K562 (cell line): ENCODE results near the gene YPEL3. TPM values are rescaled to one million over a fixed set of nuclear protein-coding genes. Genes with fewer than 3 reads are reported as not detected.

Source experiments
- AFF1 ChIP-seq, 2 experiments: fragments of 450-650 bp; IDR thresholded peaks; 2 replicates each; pipeline ENCODE4 v1.6.1; 2018; ENCODE audit warnings: mild to moderate bottlenecking in 2 of 2, low read depth in 1 of 2; ENCODE audit not compliant: partially characterized antibody in 2 of 2
- ASH1L ChIP-seq: fragments of 450-650 bp; IDR thresholded peaks from 2 replicates; pipeline ENCODE4 v1.6.1; 2018; ENCODE audit warnings: borderline replicate concordance, mild to moderate bottlenecking, low read depth; ENCODE audit not compliant: partially characterized antibody
- ELF4 ChIP-seq: fragments of 450-650 bp; formaldehyde crosslinking; IDR thresholded peaks from 2 replicates; pipeline ENCODE4 v1.4.0; 2022; ENCODE audit warnings: missing genetic modification characterization
- FOXJ3 ChIP-seq: sonication (generic); formaldehyde crosslinking; IDR thresholded peaks from 2 replicates; pipeline ENCODE4 v1.4.0; 2020; ENCODE audit warnings: mild to moderate bottlenecking, missing genetic modification reagents
- FUS ChIP-seq: fragments of 200-400 bp; formaldehyde crosslinking; optimal IDR thresholded peaks from 2 replicates; pipeline ENCODE3; 2017; ENCODE audit warnings: low read depth, low read length
- GMEB1 ChIP-seq: fragments of 250-450 bp; sonication (Bioruptor Pico); IDR thresholded peaks from 2 replicates; pipeline ENCODE4 v1.4.0; 2020; ENCODE audit warnings: mild to moderate bottlenecking
- GTF2F1 ChIP-seq: IDR thresholded peaks from 2 replicates; pipeline ENCODE4 v1.6.1; 2011; ENCODE audit warnings: low read depth, low read length, improper control_type of control experiment
- HMBOX1 ChIP-seq: sonication (generic); IDR thresholded peaks from 2 replicates; pipeline ENCODE4 v1.6.1; 2016
- NELFE ChIP-seq: IDR thresholded peaks from 2 replicates; pipeline ENCODE4 v1.6.1; 2011; ENCODE audit warnings: mild to moderate bottlenecking; ENCODE audit not compliant: insufficient read depth, insufficient read length
- PBX2 ChIP-seq, 2 experiments: IDR thresholded peaks in 1 of 2; conservative IDR thresholded peaks in 1 of 2; 2 replicates each; pipeline ENCODE4 v1.6.1; 2016; ENCODE audit warnings: low read depth in 2 of 2, mild to moderate bottlenecking in 1 of 2, missing compliant biosample characterization in 1 of 2, missing genetic modification characterization in 1 of 2, moderate library complexity in 1 of 2
- SLC30A9 ChIP-seq: fragments of 250-450 bp; sonication (Bioruptor Pico); IDR thresholded peaks from 2 replicates; pipeline ENCODE4 v1.8.0; 2022; ENCODE audit warnings: mild to moderate bottlenecking, moderate library complexity
- TSHZ1 ChIP-seq: fragments of 250-450 bp; sonication (Bioruptor Pico); IDR thresholded peaks from 2 replicates; pipeline ENCODE4 v1.4.0; 2020; ENCODE audit warnings: mild to moderate bottlenecking, moderate library complexity
- polyA plus RNA-seq, 8 experiments: library from polyadenylated mRNA; depleted of rRNA in 4 of 8; stranded (reverse) in 5 of 8; unstranded in 3 of 8; fragments of >200 nt; fragmentation: Nextera tagmentation in 2 of 8; fragmentation: Illumina TruSeq in 1 of 8; extraction: Ambion mirVana in 2 of 8; extraction: Trizol in 1 of 8; gene quantifications; 2 replicates each; pipeline versions ENCODE4 v1.2.1 to v1.2.3, GENCODE V29; 2011 to 2014; ENCODE audit warnings: inconsistent platforms in 1 of 8, missing spikeins in 1 of 8
- total RNA-seq, 7 experiments: library from RNA; depleted of rRNA in 6 of 7; stranded (reverse); fragments of >200 nt in 6 of 7; fragmentation: Illumina TruSeq in 2 of 7; extraction: Trizol in 2 of 7; gene quantifications; 2 replicates each; pipeline versions ENCODE4 v1.2.1 to v1.2.3, GENCODE V29; 2011 to 2021; ENCODE audit warnings: low replicate concordance in 1 of 7

YPEL3 gene
- total and polyA plus RNA-seq, 9 of the 15 experiments (the other 6 are each of a cell fraction or from before 2014, with no cell fraction given): 0.41 to 15.0 (median 2.9) TPM

- TF ChIP-seq PBX2 (CRISPR knock-in tag; IDR thresholded peaks at IDR 0.05; ENCODE audit: low read depth): no peak
- no peak for TF ChIP-seq PBX2 (tag; conservative IDR thresholded peaks at IDR 0.05; ENCODE audit: low read depth)
- TF ChIP-seq HMBOX1: no peak
- TF ChIP-seq ELF4 (CRISPR knock-in tag): peak; percentile 94
- TF ChIP-seq FUS: peak; percentile 81
- TF ChIP-seq AFF1 (IDR thresholded peaks at IDR 0.05; ENCODE audit: low read depth in 1 of 2, partially characterized antibody in 2 of 2): no peak
- TF ChIP-seq GTF2F1: peak; percentile 93
- TF ChIP-seq TSHZ1 (CRISPR knock-in tag): no peak
- TF ChIP-seq GMEB1 (CRISPR knock-in tag): no peak; the same call in 1 of the 2 replicates
- no peak for TF ChIP-seq FOXJ3 (CRISPR knock-in tag)
- no peak for TF ChIP-seq SLC30A9
- no peak for TF ChIP-seq NELFE
- TF ChIP-seq ASH1L: no peak
Measured at GRCh38 chr16:30065102-30065942, 30.7 kb downstream of the YPEL3 start, which contains the start of gene ALDOA (continued).
